ENCODE data around the gene PKD1L1. TPM values are rescaled to one million over a fixed set of nuclear protein-coding genes. Genes with fewer than 3 reads are reported as not detected.
"Not testable (repeated sequence)": the region's sequence is repeated elsewhere in the genome, so short reads cannot be mapped to it uniquely, and the experiment has no call there.

PKD1L1 gene, protein sequence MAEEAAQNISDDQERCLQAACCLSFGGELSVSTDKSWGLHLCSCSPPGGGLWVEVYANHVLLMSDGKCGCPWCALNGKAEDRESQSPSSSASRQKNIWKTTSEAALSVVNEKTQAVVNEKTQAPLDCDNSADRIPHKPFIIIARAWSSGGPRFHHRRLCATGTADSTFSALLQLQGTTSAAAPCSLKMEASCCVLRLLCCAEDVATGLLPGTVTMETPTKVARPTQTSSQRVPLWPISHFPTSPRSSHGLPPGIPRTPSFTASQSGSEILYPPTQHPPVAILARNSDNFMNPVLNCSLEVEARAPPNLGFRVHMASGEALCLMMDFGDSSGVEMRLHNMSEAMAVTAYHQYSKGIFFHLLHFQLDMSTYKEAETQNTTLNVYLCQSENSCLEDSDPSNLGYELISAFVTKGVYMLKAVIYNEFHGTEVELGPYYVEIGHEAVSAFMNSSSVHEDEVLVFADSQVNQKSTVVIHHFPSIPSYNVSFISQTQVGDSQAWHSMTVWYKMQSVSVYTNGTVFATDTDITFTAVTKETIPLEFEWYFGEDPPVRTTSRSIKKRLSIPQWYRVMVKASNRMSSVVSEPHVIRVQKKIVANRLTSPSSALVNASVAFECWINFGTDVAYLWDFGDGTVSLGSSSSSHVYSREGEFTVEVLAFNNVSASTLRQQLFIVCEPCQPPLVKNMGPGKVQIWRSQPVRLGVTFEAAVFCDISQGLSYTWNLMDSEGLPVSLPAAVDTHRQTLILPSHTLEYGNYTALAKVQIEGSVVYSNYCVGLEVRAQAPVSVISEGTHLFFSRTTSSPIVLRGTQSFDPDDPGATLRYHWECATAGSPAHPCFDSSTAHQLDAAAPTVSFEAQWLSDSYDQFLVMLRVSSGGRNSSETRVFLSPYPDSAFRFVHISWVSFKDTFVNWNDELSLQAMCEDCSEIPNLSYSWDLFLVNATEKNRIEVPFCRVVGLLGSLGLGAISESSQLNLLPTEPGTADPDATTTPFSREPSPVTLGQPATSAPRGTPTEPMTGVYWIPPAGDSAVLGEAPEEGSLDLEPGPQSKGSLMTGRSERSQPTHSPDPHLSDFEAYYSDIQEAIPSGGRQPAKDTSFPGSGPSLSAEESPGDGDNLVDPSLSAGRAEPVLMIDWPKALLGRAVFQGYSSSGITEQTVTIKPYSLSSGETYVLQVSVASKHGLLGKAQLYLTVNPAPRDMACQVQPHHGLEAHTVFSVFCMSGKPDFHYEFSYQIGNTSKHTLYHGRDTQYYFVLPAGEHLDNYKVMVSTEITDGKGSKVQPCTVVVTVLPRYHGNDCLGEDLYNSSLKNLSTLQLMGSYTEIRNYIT (N-terminal part only)
- under 1 TPM; 0.17 to 0.25 (median 0.21) TPM for polyA plus RNA-seq (ENCODE audit: insufficient read length in 3 of 3)

DNA sequence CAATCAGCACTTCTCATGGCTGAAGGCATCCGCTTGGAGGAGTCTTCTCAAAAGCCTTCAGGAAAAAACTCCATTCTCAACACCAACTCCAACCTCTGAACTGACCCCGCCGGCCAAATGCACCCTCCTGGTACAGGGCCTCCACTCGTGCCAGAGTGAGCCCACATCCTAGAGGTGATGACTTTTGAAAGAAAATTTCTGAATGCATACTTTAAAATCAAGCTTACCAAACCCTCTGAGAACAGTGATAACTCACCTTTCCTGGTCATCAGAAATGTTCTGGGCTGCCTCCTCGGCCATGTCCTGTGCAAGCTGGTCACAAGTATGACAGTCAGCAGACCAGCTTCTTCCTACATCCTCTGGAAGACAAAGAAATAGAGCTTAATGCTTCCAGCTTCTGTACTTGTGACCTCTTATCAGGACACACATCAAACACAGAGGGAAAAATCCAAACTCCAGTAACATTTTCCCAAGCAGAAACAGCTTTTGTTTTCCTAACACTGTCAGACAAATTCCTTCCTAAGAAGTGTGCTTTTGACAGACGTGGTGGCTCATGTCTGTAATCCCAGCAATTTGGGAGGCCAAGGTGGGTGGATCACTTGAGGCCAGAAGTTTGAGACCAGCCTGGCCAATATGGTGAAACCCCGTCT, at the start of gene PKD1L1:
PKD1L1 (minus strand) TSS at position 326 of the 650 bp plus-strand sequence; CDS start at position 300, 26 bp downstream.
- no peak for DNase-seq (ENCODE audit: low read depth in 3 of 3, low spot score in 2 of 3)

DNA sequence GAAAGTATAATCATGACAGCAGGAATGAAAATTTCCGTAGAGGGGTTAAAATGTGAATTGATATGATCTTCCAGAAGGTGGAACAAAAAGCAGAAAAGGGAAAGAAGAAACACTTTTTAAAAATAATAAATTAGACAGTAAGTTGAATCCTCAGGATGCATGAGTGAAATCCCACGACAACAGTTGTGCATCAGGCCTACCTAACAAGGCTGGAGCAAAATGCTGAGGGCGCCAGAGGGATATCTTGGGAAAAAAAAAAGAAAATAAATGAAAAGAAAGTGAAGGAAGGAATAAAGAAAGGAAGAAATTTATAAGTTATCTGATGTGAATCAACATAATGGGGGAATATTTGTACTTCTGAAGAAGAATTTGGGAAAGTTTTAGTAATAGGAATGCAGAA, 44.2 kb upstream of the PKD1L1 start:
- DNase-seq (ENCODE audit: low read depth in 3 of 3, low spot score in 2 of 3): no peak

DNA sequence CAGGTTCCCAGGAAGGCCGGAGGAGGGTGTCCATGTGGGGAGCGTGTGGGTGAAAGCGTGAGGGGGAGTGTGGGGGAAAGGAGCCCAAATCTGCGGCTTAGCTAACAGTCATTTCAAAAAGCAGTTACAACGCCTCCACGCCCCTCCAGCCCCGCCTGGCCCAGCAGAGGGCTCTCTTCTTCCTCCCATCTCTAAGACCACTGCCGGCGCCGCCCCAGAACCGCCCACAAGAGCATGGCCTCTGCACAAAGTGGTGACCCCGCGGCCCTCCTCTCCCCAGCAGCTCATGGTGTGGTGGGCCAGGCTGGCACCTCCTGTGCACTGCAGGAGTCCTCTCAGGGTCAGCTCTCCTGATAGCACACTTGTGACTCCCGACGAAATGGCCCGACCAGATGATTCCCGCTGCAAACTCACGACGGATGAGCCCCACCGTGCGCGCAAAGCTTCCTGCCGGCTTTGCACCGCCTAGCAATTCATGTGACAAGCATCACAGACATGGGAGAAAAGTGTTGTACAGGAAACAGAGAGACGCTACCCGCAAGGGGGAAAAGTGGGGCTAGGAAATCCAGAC, 43.6 kb upstream of the PKD1L1 start:
- peak in 1 of 3 donors; percentile 54 for DNase-seq (ENCODE audit: low read depth in 3 of 3, low spot score in 2 of 3)

DNA sequence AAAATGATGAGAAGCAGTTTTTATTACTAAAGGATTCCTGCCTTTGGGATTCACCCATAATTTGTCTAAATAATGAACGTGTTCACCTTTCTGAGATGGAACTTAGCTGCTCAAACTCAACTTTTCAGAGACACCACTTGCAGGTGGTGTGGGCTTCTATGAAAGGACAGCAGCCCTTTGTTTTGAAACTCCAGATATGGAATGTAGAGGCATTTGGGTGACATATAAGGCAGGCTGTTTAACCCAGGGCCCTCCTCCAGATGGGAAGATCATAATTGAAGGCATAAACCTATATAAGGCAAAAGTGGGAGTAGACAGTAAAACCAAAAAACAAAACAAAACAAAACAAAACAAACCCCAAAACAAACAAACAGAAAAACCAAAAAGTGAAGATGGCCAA, 43.0 kb upstream of the PKD1L1 start:
- no peak for DNase-seq (ENCODE audit: low read depth in 3 of 3, low spot score in 2 of 3)

DNA sequence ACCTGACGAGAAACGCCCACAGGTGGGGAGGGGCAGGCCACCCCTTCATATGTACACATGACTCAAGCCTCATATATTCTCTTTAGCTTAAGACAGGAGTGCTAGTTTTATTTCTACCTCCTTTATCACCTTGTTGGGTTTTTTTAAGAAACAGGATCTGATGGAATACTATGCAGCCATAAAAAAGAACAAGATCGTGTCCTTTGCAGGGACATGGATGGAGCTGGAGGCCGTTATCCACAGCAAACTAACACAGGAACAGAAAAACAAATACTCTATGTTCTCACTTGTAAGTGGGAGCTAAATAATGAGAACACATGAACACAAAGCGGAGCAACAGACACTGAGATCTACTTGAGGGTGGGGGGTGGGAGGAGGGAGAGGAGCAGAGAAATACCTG, 42.3 kb upstream of the PKD1L1 start:
- no peak for DNase-seq (ENCODE audit: low read depth in 3 of 3, low spot score in 2 of 3)

DNA sequence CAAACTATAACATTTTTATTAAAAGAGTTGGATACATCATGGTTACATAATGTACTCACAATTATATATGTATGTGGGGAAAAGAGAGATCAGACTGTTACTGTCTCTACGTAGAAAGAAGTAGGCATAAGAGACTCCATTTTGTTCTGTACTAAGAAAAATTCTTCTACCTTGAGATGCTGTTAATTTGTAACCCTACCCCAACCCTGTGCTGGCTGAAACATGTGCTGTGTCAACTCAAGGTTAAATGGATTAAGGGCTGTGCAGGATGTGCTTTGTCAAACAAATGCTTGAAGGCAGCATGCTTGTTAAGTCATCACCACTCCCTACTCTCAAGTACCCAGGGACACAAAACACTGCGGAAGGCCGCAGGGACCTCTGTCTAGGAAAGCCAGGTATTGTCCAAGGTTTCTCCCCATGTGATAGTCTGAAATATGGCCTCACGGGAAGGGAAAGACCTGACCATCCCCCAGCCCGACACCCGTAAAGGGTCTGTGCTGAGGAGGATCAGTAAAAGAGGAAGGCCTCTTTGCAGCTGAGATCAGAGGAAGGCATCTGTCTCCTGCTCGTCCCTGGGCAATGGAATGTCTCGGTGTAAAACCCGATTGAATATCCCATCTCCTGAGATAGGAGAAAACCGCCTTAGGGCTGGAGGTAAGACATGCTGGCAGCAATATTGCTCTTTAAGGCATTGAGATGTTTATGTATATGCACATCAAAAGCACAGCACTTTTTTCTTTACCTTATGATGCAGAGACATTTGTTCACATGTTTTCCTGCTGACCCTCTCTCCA, 41.5 kb upstream of the PKD1L1 start:
- not testable (repeated sequence) for DNase-seq (ENCODE audit: low read depth in 3 of 3, low spot score in 2 of 3)

DNA sequence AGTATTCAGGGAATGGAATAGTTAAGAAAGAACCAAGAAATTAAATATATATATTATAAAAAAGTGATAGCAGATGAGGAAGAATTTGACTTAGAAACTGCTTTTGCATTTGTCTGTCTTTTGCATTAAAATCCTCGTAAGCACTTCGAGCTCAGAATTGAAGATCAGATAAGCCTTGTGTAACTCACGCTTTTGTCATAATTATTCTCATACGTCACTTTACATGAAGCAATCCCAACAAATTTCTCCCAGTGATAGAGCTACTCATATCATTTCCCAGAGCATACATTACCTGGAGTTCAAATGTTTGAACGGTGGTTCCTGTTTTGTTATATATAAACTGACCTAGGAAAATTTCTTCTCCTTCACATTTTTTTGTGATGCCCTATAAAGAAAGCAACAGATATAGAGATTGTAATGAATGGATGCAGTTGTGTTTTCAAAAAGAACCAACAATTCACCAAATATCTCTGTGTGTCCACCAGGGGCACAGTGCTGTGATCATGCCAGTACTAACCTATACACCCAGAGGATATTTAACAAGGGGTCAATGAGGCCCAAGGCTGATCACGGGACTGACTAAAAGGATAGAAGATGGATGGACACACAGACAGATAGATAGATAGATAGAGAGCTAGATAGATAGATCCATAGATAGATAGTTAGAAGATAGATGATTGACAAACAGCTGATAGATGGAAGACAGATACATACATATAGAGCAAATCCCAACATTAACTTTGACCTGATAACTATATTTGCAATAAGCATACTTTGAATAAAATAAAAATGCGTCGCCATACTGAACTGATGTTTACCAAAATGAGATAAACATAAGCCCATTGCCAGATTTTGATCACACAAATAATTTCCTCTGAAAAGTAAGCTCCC, 40.5 kb upstream of the PKD1L1 start:
- no peak for DNase-seq (ENCODE audit: low read depth in 3 of 3, low spot score in 2 of 3)

DNA sequence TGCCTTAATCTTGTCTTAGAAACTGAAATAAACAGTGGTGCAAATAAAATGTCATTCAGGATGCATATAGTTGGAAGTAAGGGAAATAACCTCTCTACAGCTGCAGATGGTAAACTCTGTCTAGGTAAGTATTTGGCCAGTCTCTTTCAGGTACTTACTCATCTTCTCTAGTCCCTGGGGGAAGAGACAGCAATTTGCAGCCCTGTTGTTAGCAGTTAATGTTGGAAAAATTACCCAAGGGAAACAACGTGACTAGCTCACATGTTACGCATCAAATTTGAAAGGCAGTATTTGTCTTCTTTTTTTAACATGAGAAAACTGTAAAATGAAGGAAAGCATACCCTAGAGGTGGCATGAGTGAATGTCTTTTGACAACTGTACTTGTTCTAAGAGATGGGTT, 34.3 kb upstream of the PKD1L1 start:
- DNase-seq (ENCODE audit: low read depth in 3 of 3, low spot score in 2 of 3): no peak

DNA sequence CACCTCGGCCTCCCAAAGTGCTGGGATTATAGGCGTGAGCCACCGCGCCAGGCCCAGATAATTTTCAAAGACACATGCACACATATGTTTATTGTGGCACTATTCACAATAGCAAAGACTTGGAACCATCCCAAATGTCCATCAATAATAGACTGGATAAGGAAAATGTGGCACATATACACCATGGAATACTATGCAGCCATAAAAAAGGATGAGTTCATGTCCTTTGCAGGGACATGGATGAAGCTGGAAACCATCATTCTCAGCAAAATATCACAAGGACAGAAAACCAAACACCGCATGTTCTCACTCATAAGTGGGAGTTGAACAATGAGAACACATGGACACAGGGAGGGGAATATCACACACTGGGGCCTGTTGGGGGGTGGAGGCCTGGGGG, 32.4 kb upstream of the PKD1L1 start:
- DNase-seq (ENCODE audit: low read depth in 3 of 3, low spot score in 2 of 3): not testable (repeated sequence)

DNA sequence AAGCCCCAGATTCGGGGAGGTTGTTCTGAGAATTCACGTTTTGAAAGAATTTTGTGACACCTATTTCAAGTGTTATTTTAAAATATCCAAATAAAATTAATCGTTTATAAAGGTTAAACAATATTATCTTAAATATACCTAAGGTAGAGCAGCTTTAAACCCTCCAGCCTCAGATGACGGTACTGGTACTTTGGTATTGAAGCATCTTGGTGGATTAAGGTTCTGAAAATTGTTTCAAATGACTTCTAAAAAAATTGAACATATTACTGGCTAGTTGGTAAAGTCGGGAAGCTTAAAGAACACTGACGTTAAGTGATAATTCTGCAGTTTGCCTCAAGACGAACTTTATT, 31.5 kb upstream of the PKD1L1 start:
- no peak for DNase-seq (ENCODE audit: low read depth in 3 of 3, low spot score in 2 of 3)

DNA sequence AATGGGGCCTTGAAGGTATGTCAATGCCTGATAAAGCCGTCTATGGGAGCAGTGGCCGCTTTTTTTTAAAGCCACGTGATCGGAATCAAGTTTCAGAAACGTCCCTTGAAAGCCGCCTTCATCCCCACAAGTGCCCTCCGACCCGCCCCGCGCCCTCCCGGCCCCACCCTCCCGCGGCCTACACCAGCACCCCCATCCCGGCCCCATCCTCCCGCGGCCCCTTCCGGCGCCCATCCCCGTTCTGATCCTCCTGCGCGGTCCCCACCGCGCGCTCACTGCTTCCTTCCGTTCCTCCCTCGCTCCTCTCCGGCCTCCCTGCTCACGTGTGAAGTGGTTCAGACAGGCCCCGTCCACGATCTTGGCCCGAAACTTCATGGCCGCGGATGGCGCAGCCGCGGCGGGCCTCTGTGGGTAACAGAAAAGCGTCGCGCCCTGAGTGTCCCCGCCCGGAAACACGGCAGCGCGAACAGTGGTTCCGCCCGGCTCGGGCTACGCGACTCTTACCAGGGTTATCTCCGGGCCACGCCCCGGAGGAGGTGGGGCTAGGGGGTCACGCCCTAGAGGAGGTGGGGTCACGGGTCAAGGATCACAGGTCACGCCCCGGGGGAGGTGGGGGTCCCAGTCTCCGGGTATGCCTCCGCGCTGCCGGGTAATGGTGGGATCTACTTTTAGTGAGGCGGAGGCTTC, 31.0 kb upstream of the PKD1L1 start, which contains the start of gene HUS1:
HUS1 (minus strand) TSS at position 471 of the 687 bp plus-strand sequence; CDS start at position 375, 96 bp downstream.
- DNase-seq (ENCODE audit: low read depth in 3 of 3, low spot score in 2 of 3): peak in 1 of 3 donors; percentile 67

DNA sequence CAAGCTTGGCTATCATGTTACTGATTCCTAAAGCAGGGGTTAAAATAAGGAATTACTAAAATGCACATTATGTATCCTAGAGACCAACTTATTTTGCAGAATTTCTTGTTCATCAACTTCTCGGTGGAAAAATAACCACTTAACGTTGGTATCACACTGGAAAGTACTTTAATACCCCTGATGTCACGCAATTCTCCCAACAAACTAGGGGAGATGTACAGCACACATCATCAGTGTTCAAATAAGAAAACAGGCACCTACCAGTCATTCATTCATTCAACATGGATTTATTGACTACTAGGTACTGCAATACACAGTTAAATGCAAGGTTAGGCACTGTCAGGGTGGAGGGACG, 30.5 kb upstream of the PKD1L1 start:
- DNase-seq (ENCODE audit: low read depth in 3 of 3, low spot score in 2 of 3): no peak

DNA sequence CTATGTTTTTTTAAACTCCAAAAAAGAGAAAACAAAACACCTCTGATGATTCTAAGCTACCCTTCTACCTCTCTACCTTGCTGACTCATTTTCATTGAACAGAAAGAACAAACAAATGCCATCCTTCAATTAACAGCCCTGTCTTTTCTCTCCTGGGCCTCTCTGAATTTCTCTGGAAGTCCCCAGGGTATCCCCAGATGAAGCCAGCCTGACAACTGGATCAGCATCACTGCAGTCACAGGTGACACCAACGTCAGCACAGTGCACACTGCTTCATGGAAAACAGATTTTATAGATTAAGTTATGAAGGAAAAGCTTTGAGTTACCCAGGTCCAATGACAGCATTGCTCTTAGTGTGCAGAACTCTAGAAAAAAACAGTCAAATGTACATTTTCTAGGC, 25.5 kb upstream of the PKD1L1 start:
- no peak for DNase-seq (ENCODE audit: low read depth in 3 of 3, low spot score in 2 of 3)

DNA sequence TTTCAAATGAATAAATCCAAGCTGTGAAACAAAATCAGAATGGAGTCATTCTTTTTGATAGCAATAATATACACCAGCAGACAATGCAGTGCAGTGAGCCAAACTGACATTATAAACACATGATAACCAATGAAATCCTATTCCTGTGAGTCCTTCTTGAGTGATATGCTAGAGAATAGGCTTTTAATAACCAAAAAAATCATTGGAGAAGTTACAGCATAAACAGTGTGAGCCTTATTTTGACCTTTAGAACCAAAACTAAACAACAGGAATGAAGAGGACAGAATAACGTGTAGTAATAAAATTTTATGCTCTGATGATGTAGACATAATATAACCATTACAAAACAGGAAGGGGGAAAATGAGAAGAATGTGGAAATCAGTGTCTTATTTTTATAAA, 22.5 kb upstream of the PKD1L1 start:
- no peak for DNase-seq (ENCODE audit: low read depth in 3 of 3, low spot score in 2 of 3)

DNA sequence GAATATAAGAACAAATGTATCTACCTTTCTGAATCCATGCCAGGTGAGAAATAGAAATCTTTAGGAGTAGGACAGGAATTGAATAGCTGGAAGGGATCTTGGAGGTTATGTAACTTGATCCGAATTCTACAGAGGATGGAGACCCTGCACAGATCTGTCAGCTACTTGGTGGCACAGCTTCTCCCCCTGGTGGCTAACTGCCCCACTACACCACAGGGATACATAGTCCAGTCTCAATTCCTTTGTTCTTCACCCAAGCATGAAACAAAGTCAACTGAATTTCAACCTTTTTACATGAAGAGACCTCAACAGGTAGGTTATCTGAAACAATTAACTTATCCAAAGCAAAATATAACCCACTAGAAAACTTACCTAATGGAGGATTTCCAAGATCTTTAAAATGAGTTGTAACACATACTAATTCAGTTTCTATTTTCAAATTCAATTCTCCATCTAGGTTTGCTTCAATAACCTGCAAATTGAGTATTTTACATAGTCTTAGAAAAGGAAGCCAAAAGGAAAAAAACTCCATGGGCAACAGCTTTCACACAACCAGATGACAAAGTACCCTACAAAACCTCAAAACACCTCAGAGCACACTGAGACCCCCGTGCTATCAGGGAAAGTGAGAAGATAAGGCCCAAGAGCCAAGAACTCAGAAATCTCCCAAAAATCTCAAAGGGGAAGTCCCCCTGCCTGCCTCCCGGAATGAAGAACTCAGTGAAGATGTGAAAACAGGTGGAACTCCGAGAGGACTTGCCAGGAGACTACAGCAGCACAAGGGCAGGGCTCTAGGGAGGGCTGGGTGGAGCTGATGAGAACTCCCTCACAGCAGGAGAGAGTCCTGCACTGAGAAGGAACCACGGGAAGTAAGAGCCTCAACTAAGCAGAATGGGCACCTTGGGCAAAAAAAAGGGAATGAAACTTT, 20.8 kb upstream of the PKD1L1 start:
- peak in 1 of 3 donors; percentile 49 for DNase-seq (ENCODE audit: low read depth in 3 of 3, low spot score in 2 of 3)

DNA sequence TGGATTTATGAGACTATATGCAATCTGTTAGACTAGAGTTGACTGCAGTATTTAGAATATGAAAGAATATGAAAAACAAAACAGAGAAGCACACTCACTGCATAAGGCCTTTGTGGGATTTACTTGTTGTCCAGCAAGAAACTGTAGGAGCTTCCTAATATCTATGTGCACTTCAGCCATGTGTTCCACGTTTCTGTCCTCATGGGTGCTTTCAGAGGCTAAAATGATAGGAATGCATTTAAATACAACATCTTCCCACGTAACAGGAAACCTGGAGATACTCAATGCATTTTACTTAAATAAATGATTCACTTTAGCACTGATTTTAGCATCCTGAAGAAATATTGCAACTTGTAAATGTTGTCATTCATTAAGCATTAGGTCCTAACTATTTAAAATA, 19.4 kb upstream of the PKD1L1 start:
- no peak for DNase-seq (ENCODE audit: low read depth in 3 of 3, low spot score in 2 of 3)
